ENCODE measurements around the gene APOL1. TPM values are rescaled to one million over a fixed set of nuclear protein-coding genes. Genes with fewer than 3 reads are reported as not detected.

Gene APOL1
- total and polyA plus RNA-seq, 2 of the 13 experiments (the other 11 are each of a cell fraction or from before 2014, with no cell fraction given) = 20.3 to 75.0 TPM

- TF ChIP-seq KMT2A (CRISPR knock-in tag; IDR thresholded peaks at IDR 0.05) = peak; percentile 85; the same call in 1 of the 2 replicates
- no peak for TF ChIP-seq ZNF260 (CRISPR knock-in tag; IDR thresholded peaks at IDR 0.05; ENCODE audit: borderline replicate concordance, low read depth)
- no peak for TF ChIP-seq PRDM4 (CRISPR knock-in tag; IDR thresholded peaks at IDR 0.05; ENCODE audit: borderline replicate concordance)
- TF ChIP-seq, protein P1, sequence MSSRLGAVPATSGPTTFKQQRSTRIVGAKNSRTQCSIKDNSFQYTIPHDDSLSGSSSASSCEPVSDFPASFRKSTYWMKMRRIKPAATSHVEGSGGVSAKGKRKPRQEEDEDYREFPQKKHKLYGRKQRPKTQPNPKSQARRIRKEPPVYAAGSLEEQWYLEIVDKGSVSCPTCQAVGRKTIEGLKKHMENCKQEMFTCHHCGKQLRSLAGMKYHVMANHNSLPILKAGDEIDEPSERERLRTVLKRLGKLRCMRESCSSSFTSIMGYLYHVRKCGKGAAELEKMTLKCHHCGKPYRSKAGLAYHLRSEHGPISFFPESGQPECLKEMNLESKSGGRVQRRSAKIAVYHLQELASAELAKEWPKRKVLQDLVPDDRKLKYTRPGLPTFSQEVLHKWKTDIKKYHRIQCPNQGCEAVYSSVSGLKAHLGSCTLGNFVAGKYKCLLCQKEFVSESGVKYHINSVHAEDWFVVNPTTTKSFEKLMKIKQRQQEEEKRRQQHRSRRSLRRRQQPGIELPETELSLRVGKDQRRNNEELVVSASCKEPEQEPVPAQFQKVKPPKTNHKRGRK (CRISPR knock-in tag; IDR thresholded peaks at IDR 0.05) = no peak
- no peak for TF ChIP-seq CBX5 (CRISPR knock-in tag; IDR thresholded peaks at IDR 0.05; ENCODE audit: borderline replicate concordance)
- no peak for TF ChIP-seq KIAA2018 (CRISPR knock-in tag; IDR thresholded peaks at IDR 0.05; ENCODE audit: borderline replicate concordance)
- TF ChIP-seq ZBTB38 (CRISPR knock-in tag; IDR thresholded peaks at IDR 0.05) = peak; percentile 60; the same call in 1 of the 2 replicates
- no peak for TF ChIP-seq FUBP1 (CRISPR knock-in tag; IDR thresholded peaks at IDR 0.05; ENCODE audit: borderline replicate concordance)
- TF ChIP-seq ZEB1 (IDR thresholded peaks at IDR 0.05; ENCODE audit: insufficient replicate concordance, low read depth) = no peak
- no peak; the same call in 1 of the 2 replicates for TF ChIP-seq TP53 (CRISPR knock-in tag; conservative IDR thresholded peaks at IDR 0.05)
- TF ChIP-seq ZNF572 (CRISPR knock-in tag; IDR thresholded peaks at IDR 0.05) = no peak
- TF ChIP-seq EEA1 (CRISPR knock-in tag; IDR thresholded peaks at IDR 0.05; ENCODE audit: borderline replicate concordance) = no peak
Measured at GRCh38 chr22:36239401-36240171, 13.3 kb upstream of the APOL1 start, which contains the start of gene APOL2 (continued).
